ENCODE results near the gene BTBD9. TPM values are rescaled to one million over a fixed set of nuclear protein-coding genes. Genes with fewer than 3 reads are reported as not detected.

BTBD9 gene
- total RNA-seq, 2 donors from 2014 or later, result 30.1 to 45.8 TPM

DNA sequence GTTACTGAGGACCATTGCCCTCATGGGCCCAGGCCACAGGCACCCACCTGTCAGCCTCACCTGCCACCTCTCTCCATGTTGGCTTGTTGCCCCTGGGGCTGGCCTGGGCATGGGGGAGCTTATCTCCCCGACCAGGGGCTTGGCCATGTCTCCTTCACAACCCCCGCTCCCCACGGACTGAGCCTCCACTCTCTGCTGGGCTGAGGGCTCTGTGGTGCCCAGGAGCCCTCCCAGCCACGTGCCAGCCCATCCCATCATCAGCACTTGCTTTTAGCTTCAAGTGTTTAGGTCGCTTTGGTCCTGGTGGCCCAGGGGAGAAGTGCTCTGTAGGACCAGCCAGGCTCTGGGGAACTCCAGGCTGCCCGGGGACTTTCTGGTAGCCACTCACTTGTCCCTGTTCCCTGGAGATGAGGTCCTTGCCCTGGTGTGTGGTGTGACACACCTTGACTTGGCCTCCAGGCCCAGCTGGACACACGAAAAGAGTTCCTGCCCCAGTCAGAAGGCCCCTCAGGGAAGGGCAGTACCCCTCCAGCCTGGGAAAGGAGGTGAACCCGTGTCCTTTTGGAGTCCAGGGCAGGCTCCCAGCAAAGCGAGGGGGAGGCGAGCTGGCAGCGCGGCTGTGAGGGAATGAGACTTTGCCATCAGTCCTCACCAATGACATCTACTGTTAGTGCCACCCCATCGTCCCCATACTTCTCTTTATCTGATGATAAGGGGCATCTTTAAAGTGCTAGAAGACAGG, 467.6 kb downstream of the BTBD9 start:
- TF ChIP-seq, protein P1, sequence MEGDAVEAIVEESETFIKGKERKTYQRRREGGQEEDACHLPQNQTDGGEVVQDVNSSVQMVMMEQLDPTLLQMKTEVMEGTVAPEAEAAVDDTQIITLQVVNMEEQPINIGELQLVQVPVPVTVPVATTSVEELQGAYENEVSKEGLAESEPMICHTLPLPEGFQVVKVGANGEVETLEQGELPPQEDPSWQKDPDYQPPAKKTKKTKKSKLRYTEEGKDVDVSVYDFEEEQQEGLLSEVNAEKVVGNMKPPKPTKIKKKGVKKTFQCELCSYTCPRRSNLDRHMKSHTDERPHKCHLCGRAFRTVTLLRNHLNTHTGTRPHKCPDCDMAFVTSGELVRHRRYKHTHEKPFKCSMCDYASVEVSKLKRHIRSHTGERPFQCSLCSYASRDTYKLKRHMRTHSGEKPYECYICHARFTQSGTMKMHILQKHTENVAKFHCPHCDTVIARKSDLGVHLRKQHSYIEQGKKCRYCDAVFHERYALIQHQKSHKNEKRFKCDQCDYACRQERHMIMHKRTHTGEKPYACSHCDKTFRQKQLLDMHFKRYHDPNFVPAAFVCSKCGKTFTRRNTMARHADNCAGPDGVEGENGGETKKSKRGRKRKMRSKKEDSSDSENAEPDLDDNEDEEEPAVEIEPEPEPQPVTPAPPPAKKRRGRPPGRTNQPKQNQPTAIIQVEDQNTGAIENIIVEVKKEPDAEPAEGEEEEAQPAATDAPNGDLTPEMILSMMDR (IDR thresholded peaks at IDR 0.05), result no peak
- no peak for DNase-seq (ENCODE audit: low spot score)
- Histone ChIP-seq H3K9me3 (no peaks in the 10 kb centered on the region), H3K4me1 (ENCODE audit: control insufficient read depth in 1 of 2, low read depth in 2 of 2) (peaks cover 0 to 5% of the 10 kb centered on the region in 2 donors), H3K27ac (no peak overlapping the region), H3K36me3 (no peaks in the 10 kb centered on the region), H3K4me3 (no peak overlapping the region), H3K27me3 (replicated peaks; ENCODE audit: insufficient read depth) (no peaks in the 10 kb centered on the region)
- no peak for ATAC-seq (ENCODE audit: insufficient number of reproducible peaks, low FRiP score, low read depth)

DNA sequence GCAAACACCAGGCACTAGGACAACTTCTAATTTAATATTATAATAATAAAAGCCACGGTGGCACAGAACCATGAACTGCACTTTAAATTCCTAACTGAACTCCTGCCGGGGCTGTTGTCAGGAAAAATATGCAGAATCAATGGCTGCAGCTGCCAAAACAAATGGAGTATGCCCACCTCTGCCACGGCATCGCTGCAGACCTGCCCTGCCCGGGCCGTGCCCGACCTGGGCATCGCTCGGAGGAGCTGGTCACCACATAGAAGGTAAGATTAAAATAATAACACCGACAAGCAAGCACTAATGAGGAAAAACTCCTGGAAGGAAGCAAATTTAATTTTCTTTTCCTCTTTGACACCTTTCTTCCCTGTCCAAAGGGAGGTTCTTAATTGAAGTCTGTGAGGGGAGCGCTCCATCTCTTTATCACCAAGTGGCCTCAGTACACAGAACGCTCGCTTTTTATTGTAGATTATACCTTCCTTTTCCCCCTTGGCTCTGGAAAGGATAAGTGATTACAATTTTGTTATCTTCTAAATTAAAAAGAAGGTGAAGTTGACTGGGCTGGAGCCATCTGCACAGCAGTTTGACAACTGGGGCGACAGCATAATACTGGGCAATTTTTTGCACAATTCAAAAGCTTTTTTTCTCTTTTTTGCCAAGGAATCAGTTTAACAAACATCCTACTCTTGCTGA, 468.9 kb downstream of the BTBD9 start:
- TF ChIP-seq, protein P1 (IDR thresholded peaks at IDR 0.05), result no peak
- Histone ChIP-seq H3K4me1 (ENCODE audit: control insufficient read depth in 1 of 2, low read depth in 2 of 2) (peaks cover 0 to 5% of the 10 kb centered on the region in 2 donors), H3K4me3 (no peak overlapping the region), H3K27me3 (replicated peaks; ENCODE audit: insufficient read depth) (no peaks in the 10 kb centered on the region), H3K27ac (no peak overlapping the region), H3K36me3 (no peaks in the 10 kb centered on the region), H3K9me3 (no peaks in the 10 kb centered on the region)
- ATAC-seq (ENCODE audit: insufficient number of reproducible peaks, low FRiP score, low read depth) (no peak), DNase-seq (ENCODE audit: low spot score) (no peak)

DNA sequence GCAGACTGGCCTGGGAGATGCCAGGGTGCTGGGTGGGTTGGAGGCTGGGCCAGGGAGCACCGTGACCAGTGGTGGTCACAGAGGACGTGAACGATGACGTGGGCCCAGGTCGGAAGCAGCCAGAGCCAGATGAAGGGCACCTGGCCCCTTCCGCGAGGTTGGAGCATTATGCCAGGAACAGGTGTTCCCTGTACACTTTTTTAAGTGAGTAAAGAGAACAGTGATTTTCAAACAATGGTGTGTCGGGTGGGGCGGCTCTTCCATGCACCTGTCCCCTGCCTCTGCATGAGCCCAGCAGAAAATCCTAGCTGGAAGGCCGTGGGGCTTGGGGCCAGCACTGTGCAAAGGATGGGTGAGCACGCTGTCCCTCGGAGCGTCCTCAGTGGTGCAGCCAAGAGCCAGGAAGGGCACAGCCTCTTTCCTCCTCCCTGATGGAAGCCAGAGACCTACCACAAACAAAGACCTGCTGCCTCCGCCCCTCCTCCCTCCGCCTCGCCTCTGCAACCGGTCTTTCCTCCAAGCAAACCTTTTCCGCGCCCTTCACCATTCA, 469.7 kb downstream of the BTBD9 start:
- Histone ChIP-seq H3K27me3 (replicated peaks; ENCODE audit: insufficient read depth) (no peaks in the 10 kb centered on the region), H3K9me3 (no peaks in the 10 kb centered on the region), H3K27ac (no peak overlapping the region), H3K4me1 (ENCODE audit: control insufficient read depth in 1 of 2, low read depth in 2 of 2) (peaks cover 0 to 5% of the 10 kb centered on the region in 2 donors), H3K4me3 (no peak overlapping the region), H3K36me3 (no peaks in the 10 kb centered on the region)
- ATAC-seq (ENCODE audit: insufficient number of reproducible peaks, low FRiP score, low read depth), result no peak
- DNase-seq (ENCODE audit: low spot score), result no peak
- TF ChIP-seq, protein P1 (IDR thresholded peaks at IDR 0.05), result no peak

DNA sequence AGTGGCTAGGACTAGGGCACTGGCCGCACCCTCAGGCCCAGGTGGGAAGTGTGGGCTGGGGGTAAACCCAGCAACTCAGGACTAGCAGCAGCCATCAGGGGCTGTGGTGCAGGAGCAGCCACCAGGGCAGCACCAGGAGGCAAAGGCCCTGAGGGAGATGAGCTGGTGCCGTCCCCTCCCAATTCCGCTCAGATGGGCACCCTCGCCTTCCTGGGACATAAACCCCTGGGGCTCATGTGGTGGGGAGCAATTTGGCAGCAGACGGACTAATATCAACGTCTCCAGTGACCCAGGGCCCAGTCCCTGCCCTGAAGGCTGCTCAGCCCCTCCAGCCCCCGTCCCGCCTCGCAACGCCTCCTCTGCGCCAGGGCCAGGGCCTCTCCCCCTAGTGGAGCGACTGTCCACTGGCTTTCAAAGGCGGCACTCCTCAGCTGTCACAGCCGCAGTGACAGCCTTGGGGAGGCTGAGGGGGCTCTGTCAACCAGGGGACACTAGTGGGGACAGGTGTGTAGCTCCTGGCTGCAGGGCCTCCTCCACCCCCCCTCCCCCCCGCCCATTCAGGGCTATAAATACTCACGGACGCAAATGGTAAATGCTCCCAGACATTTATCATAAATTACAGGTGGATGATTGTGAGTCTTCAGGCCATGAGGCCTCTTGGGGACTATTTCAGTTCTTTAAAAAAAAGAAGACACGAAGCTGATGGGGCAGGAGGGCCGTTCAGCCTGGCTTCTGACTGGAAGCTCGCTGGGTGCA, 470.3 kb downstream of the BTBD9 start:
- Histone ChIP-seq H3K9me3 (no peaks in the 10 kb centered on the region), H3K4me3 (no peak overlapping the region), H3K27ac (no peak overlapping the region), H3K27me3 (replicated peaks; ENCODE audit: insufficient read depth) (no peaks in the 10 kb centered on the region), H3K36me3 (no peaks in the 10 kb centered on the region), H3K4me1 (ENCODE audit: control insufficient read depth in 1 of 2, low read depth in 2 of 2) (peaks cover 0 to 5% of the 10 kb centered on the region in 2 donors)
- no peak for DNase-seq (ENCODE audit: low spot score)
- TF ChIP-seq, protein P1 (IDR thresholded peaks at IDR 0.05), result no peak
- no peak for ATAC-seq (ENCODE audit: insufficient number of reproducible peaks, low FRiP score, low read depth)

DNA sequence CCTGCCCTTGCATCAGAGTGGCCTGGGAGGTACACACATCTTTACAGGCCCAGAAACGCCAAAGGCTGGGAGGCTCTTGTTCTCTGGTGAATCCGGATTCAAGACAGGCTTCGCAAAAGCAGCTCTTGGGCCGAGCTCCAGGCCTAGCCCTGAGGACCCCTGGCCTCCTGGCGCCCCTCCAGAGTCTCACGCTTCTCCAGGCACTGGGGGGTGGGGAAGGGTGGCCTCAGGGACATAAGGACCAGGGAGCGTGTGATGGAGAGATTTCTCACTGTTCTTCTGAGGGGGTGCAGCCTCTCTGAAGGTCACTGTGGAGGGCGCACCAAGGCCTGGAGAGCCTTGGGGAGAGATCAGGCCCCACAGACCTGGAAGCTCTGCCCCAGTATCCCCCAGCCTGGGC, 471.0 kb downstream of the BTBD9 start:
- Histone ChIP-seq H3K27me3 (replicated peaks; ENCODE audit: insufficient read depth) (no peaks in the 10 kb centered on the region), H3K4me1 (ENCODE audit: control insufficient read depth in 1 of 2, low read depth in 2 of 2) (peaks cover 0 to 5% of the 10 kb centered on the region in 2 donors), H3K27ac (no peak overlapping the region), H3K9me3 (no peaks in the 10 kb centered on the region), H3K36me3 (no peaks in the 10 kb centered on the region), H3K4me3 (no peak overlapping the region)
- no peak for DNase-seq (ENCODE audit: low spot score)
- TF ChIP-seq, protein P1 (IDR thresholded peaks at IDR 0.05), result no peak
- ATAC-seq (ENCODE audit: insufficient number of reproducible peaks, low FRiP score, low read depth), result no peak

All from thoracic aorta (tissue), 2 donors.